Ovary (tissue), 9 donors: ENCODE data around the gene PTPN3. TPM values are rescaled to one million over a fixed set of nuclear protein-coding genes. Genes with fewer than 3 reads are reported as not detected.
"Not testable (repeated sequence)": the region's sequence is repeated elsewhere in the genome, so short reads cannot be mapped to it uniquely, and the experiment has no call there.

Source experiments
- DNase-seq, 5 donors: peaks; one replicate each; pipeline ENCODE4 v3.0.0-alpha.2; 2019 to 2020
- H3K27ac ChIP-seq, 2 donors: fragments of 200-600 bp; one replicate each; pipeline versions ENCODE4 v1.5.1 to v1.8.0; 2019 to 2022
- H3K27me3 ChIP-seq: fragments of 200-600 bp; one replicate; pipeline ENCODE4 v1.8.0; 2022
- H3K36me3 ChIP-seq: fragments of 200-600 bp; sonication (generic); one replicate; pipeline ENCODE4 v1.5.1; 2019
- H3K4me1 ChIP-seq: one replicate; pipeline ENCODE4 v1.8.1; 2013; ENCODE audit warnings: mild to moderate bottlenecking, moderate library complexity; ENCODE audit not compliant: insufficient read depth
- H3K4me3 ChIP-seq: fragments of 200-600 bp; sonication (generic); one replicate; pipeline ENCODE4 v1.5.1; 2017
- H3K9me3 ChIP-seq, 2 donors: fragments of 200-600 bp in 1 of 2; sonication (generic) in 1 of 2; one replicate each; pipeline versions ENCODE4 v1.5.1 to v1.8.1; 2013 to 2019; ENCODE audit warnings: mild to moderate bottlenecking in 1 of 2, moderate library complexity in 1 of 2
- EP300 ChIP-seq: sonication (generic); formaldehyde crosslinking; IDR thresholded peaks from one replicate; pipeline ENCODE4 v1.6.1; 2017; ENCODE audit warnings: antibody characterized with exemption
- POLR2A ChIP-seq: fragments of 450-650 bp; IDR thresholded peaks from one replicate; pipeline ENCODE4 v1.6.1; 2017; ENCODE audit warnings: antibody characterized with exemption, mild to moderate bottlenecking, moderate library complexity
- WGBS, 3 donors: extraction: QIAGEN DNeasy Blood & Tissue Kit in 1 of 3; methylation state at CpG; one replicate each; pipeline versions ENCODE4 v1.1.5 to v1.1.7; 2013 to 2017; 5-methylcytosine and 5-hydroxymethylcytosine counted together
- intact Hi-C, 4 donors: fragments of 100-400 bp; cut with DNase I; formaldehyde crosslinking; loops; one replicate each; pipeline versions ENCODE4 v1.11.0 to v1.15.1; 2022 to 2023
- polyA plus RNA-seq, 2 donors: library from polyadenylated mRNA; stranded (reverse); fragments of 200-250 nt in 1 of 2; fragments of 350-450 nt in 1 of 2; fragmentation: Illumina TruSeq in 1 of 2; extraction: RNeasy Lipid Tissue Mini Kit (QIAGEN cat#74804) in 1 of 2; gene quantifications; one replicate each; pipeline ENCODE4 v1.2.3, GENCODE V29; 2013 to 2014
- total RNA-seq, 7 donors: library from RNA; depleted of rRNA in 2 of 7; stranded (reverse); fragments of >200 nt in 2 of 7; fragmentation: NEBNext Ultra II Directional in 3 of 7; extraction: Animal tissue kit (Norgen Biotek cat#: 25700) in 3 of 7; gene quantifications; one replicate each; pipeline versions ENCODE4 v1.1.0 to v1.2.4, GENCODE V29; 2016 to 2023
- TF ChIP-seq, protein P1 (sequence below), 3 donors: fragments of 450-650 bp in 2 of 3; fragments of 200-600 bp in 1 of 3; IDR thresholded peaks; one replicate each; pipeline versions ENCODE4 v1.5.1 to v1.8.0; 2016 to 2022; ENCODE audit warnings: antibody characterized with exemption in 3 of 3, mild to moderate bottlenecking in 1 of 3
- donor health status: DM: no; HTN: no; CAD: no; lungs with moderate emphysema.
- donor health status: DM: no; HTN: no; CAD: no.
- donor health status: Bipolar disorder and iron deficiency.
- donor health status: DM: yes; HTN: yes; CAD: no.
- donor health status: DM: no; HTN: no; CAD: no.
- donor health status: DM: yes; HTN: yes; CAD: no.

Gene PTPN3
- total and polyA plus RNA-seq, 9 donors = 0.20 to 17.8 (median 1.6) TPM

DNA sequence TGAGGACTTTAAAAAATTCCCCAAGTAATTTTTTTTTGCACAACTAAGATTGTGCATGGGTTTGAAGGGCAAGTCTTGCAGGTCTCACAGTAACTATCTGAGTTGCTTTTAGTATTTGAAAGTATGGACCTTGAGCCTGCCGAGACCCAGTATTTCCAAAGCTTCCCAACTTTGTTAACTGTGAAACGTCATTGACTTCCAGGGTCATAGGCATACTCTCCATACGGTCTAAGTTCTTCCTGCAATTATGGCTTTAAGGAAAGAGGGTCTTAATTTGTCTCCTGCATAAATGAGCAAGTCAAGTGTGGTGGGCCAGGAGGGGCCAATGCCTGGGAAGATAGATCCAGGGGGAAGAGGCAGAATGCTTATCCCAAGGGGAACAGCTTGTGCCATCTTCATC, 153.2 kb downstream of the PTPN3 start:
- TF ChIP-seq POLR2A = no peak
- TF ChIP-seq, protein P1, sequence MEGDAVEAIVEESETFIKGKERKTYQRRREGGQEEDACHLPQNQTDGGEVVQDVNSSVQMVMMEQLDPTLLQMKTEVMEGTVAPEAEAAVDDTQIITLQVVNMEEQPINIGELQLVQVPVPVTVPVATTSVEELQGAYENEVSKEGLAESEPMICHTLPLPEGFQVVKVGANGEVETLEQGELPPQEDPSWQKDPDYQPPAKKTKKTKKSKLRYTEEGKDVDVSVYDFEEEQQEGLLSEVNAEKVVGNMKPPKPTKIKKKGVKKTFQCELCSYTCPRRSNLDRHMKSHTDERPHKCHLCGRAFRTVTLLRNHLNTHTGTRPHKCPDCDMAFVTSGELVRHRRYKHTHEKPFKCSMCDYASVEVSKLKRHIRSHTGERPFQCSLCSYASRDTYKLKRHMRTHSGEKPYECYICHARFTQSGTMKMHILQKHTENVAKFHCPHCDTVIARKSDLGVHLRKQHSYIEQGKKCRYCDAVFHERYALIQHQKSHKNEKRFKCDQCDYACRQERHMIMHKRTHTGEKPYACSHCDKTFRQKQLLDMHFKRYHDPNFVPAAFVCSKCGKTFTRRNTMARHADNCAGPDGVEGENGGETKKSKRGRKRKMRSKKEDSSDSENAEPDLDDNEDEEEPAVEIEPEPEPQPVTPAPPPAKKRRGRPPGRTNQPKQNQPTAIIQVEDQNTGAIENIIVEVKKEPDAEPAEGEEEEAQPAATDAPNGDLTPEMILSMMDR (IDR thresholded peaks at IDR 0.05) = no peak
- TF ChIP-seq EP300 = no peak

DNA sequence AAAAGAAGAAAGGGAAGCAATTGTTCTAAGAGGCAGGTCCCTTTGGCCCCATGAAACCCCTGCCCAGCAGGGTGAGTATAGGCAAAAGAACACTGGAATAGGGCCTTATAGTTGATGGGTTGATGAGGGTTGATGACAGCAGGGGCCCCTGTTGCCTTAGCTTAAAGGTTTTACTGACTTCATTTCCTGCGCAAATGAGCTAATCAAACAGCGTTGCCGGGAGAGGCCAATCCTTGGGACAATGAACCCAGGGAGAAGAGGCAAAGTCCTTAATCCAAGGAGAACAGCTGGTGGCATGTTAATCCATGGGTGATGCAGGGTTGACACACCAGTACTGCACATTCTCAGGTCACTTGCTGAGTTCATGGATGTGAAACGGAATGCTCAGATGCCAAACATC, 155.2 kb downstream of the PTPN3 start:
- 88 to 94% (median 94%) methylated on average over 4 of the region's 4 CpGs for WGBS, 3 donors
- no peaks in the 10 kb centered on the region for H3K9me3 ChIP-seq
- H3K4me1 ChIP-seq = no peaks in the 10 kb centered on the region
- DNase-seq = no peak
- H3K27me3 ChIP-seq = no peaks in the 10 kb centered on the region
- H3K27ac ChIP-seq = no peak overlapping the region
- no peak overlapping the region for H3K4me3 ChIP-seq
- TF ChIP-seq POLR2A (no peak), EP300 (no peak)
- TF ChIP-seq, protein P1 (IDR thresholded peaks at IDR 0.05) = no peak
- H3K36me3 ChIP-seq = no peaks in the 10 kb centered on the region
- intact Hi-C loops = no loop called here

More for the DNA sequence above, 153.2 kb downstream of the PTPN3 start:
- H3K36me3 ChIP-seq = no peaks in the 10 kb centered on the region
- no peak overlapping the region for H3K27ac ChIP-seq
- intact Hi-C loops = no loop called here
- H3K4me1 ChIP-seq = no peaks in the 10 kb centered on the region
- no peaks in the 10 kb centered on the region for H3K27me3 ChIP-seq
- 76 to 84% (median 78%) methylated on average over 3 of the region's 3 CpGs for WGBS, 3 donors
- no peaks in the 10 kb centered on the region for H3K9me3 ChIP-seq
- DNase-seq = no peak
- H3K4me3 ChIP-seq = no peak overlapping the region

DNA sequence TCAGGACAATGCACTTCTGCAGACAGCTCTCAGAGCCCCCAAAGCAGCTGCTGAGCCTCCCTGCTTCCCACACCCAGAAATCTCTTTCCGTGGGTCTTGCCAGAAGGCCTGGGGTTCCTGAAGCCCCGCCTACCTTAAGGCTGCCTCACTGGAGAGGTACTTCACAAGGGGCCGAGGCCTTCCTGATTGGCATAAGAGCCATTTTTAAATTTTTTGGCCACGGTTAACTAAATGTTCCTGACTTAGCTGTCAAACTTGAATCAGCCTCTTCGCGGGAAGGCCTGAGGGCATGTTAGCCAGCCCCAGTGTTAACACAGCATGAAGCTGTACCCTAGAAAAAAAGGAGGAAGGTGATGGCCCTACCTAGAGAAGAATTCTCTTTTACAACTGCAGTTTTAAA, 156.5 kb downstream of the PTPN3 start:
- Histone ChIP-seq H3K9me3 (no peaks in the 10 kb centered on the region), H3K4me1 (no peaks in the 10 kb centered on the region), H3K36me3 (no peaks in the 10 kb centered on the region), H3K4me3 (no peak overlapping the region), H3K27me3 (no peaks in the 10 kb centered on the region), H3K27ac (no peak overlapping the region)
- intact Hi-C loops = no loop called here
- DNase-seq = no peak
- WGBS, 3 donors = 50 to 80% (median 60%) methylated on average over 6 of the region's 6 CpGs
- no peak for TF ChIP-seq EP300
- no peak for TF ChIP-seq POLR2A
- TF ChIP-seq, protein P1 (IDR thresholded peaks at IDR 0.05) = no peak

DNA sequence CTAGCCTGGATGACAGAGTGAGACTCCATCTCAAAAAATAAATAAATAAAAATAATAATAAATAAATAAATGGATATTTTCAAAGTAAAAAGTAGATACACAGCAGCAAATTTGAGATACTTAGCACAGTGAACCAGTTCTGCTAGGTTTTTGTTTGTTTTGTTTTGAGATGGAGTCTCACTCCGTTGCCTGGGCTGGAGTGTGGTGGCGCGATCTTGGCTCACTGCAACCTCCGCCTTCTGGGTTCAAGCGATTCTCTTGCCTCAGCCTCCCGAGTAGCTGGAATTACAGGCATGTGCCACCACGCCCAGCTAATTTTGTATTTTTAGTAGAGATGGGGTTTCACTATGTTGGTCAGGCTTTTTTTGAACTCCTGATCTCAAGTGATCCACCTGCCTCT, 157.1 kb downstream of the PTPN3 start:
- H3K36me3 ChIP-seq, H3K27me3 ChIP-seq, H3K27ac ChIP-seq, H3K4me3 ChIP-seq, H3K9me3 ChIP-seq, DNase-seq, H3K4me1 ChIP-seq, intact Hi-C loops: not testable (repeated sequence)
- WGBS, 3 donors = 89 to 91% (median 90%) methylated on average over 7 of the region's 7 CpGs

DNA sequence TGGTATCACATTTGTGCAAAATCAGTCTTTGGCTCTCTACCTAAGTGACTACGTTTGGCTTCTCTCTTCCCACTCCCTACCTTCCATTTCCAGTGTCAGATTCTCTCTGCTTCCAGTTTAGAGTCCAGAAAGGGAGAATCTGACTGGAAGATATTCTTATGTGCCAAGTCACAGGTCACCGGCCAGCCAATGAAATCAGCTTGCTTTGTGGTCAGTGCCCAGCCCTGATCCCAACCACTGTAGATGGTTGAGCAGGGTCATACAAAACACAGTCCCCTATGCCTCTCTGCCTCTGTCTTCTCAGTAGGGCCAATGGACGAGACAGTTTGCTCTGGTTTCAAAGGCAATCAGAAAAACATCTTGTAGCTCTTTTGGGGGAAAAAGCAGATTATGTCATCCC, 161.7 kb downstream of the PTPN3 start:
- peaks cover 2% of the 10 kb centered on the region for H3K4me1 ChIP-seq
- WGBS, 3 donors = 87 to 92% (median 91%) methylated on average over 3 of the region's 3 CpGs
- H3K27me3 ChIP-seq = no peaks in the 10 kb centered on the region
- TF ChIP-seq, protein P1 (IDR thresholded peaks at IDR 0.05) = no peak
- TF ChIP-seq EP300 (no peak), POLR2A (no peak)
- intact Hi-C loops = no loop called here
- no peak overlapping the region for H3K4me3 ChIP-seq
- no peak overlapping the region for H3K27ac ChIP-seq
- DNase-seq = no peak
- no peaks in the 10 kb centered on the region for H3K9me3 ChIP-seq
- H3K36me3 ChIP-seq = no peaks in the 10 kb centered on the region
